SK-N-SH treated with all-trans-retinoic acid at 6 μM for 48 hours (cell line): ENCODE results near the gene RHOA.

Source experiments
- ATAC-seq: fragments of 200-7000 bp; cut with Tn5 transposase; 3 replicates; pipeline ENCODE4 v1.9.1; 2020; ENCODE audit warnings: mild to moderate bottlenecking, moderate library complexity
- ARNTL ChIP-seq: fragments of 450-650 bp; formaldehyde crosslinking; IDR thresholded peaks from 2 replicates; pipeline ENCODE4 v1.5.0; 2020; ENCODE audit warnings: low read depth, mild to moderate bottlenecking, moderate library complexity, borderline replicate concordance
- BACH2 ChIP-seq: fragments of 250-450 bp; sonication (Bioruptor Pico); IDR thresholded peaks from 2 replicates; pipeline ENCODE4 v1.9.0; 2021; ENCODE audit warnings: mild to moderate bottlenecking, borderline replicate concordance
- CSDC2 ChIP-seq: fragments of 250-450 bp; sonication (Bioruptor Pico); IDR thresholded peaks from 2 replicates; pipeline ENCODE4 v1.5.0; 2020; ENCODE audit warnings: mild to moderate bottlenecking, moderate library complexity
- ESRRG ChIP-seq: fragments of 250-450 bp; sonication (Bioruptor Pico); IDR thresholded peaks from 2 replicates; pipeline ENCODE4 v1.6.1; 2021; ENCODE audit warnings: mild to moderate bottlenecking
- GLIS3 ChIP-seq: fragments of 250-450 bp; sonication (Bioruptor Pico); IDR thresholded peaks from 2 replicates; pipeline ENCODE4 v1.5.0; 2020; ENCODE audit warnings: mild to moderate bottlenecking, moderate library complexity
- ISL1 ChIP-seq: fragments of 250-450 bp; sonication (Bioruptor Pico); IDR thresholded peaks from 2 replicates; pipeline ENCODE4 v2.1.2; 2022; ENCODE audit warnings: mild to moderate bottlenecking, moderate library complexity
- OSR1 ChIP-seq: fragments of 250-450 bp; sonication (Bioruptor Pico); IDR thresholded peaks from 2 replicates; pipeline ENCODE4 v1.8.0; 2022; ENCODE audit warnings: moderate library complexity, mild to moderate bottlenecking, inconsistent platforms
- PATZ1 ChIP-seq: fragments of 250-450 bp; sonication (Bioruptor Pico); IDR thresholded peaks from 2 replicates; pipeline ENCODE4 v1.8.0; 2020; ENCODE audit warnings: mild to moderate bottlenecking, moderate library complexity, borderline replicate concordance
- POU6F1 ChIP-seq: fragments of 250-450 bp; sonication (Bioruptor Pico); IDR thresholded peaks from 2 replicates; pipeline ENCODE4 v1.8.0; 2021; ENCODE audit warnings: low read depth, mild to moderate bottlenecking, moderate library complexity, borderline replicate concordance
- PPARA ChIP-seq: fragments of 250-450 bp; sonication (Bioruptor Pico); IDR thresholded peaks from 2 replicates; pipeline ENCODE4 v1.5.0; 2020; ENCODE audit warnings: mild to moderate bottlenecking, borderline replicate concordance
- RARB ChIP-seq: fragments of 250-450 bp; sonication (Bioruptor Pico); IDR thresholded peaks from 2 replicates; pipeline ENCODE4 v1.8.0; 2021; ENCODE audit warnings: mild to moderate bottlenecking, moderate library complexity
- SNAI2 ChIP-seq: fragments of 250-450 bp; sonication (Bioruptor Pico); IDR thresholded peaks from 2 replicates; pipeline ENCODE4 v1.5.0; 2020; ENCODE audit warnings: mild to moderate bottlenecking, moderate library complexity
- TCF4 ChIP-seq: fragments of 250-450 bp; sonication (Bioruptor Pico); IDR thresholded peaks from 2 replicates; pipeline ENCODE4 v1.8.0; 2021; ENCODE audit warnings: mild to moderate bottlenecking, moderate library complexity, borderline replicate concordance
- TOX ChIP-seq: fragments of 250-450 bp; sonication (Bioruptor Pico); IDR thresholded peaks from 2 replicates; pipeline ENCODE4 v1.8.0; 2021; ENCODE audit warnings: mild to moderate bottlenecking, moderate library complexity, borderline replicate concordance
- TSHZ2 ChIP-seq: fragments of 250-450 bp; sonication (Bioruptor Pico); IDR thresholded peaks from 2 replicates; pipeline ENCODE4 v1.5.0; 2020; ENCODE audit warnings: mild to moderate bottlenecking, moderate library complexity
- ZC3H10 ChIP-seq: fragments of 250-450 bp; sonication (Bioruptor Pico); IDR thresholded peaks from 2 replicates; pipeline ENCODE4 v1.5.1; 2021; ENCODE audit warnings: mild to moderate bottlenecking, moderate library complexity
- ZFP3 ChIP-seq: fragments of 250-450 bp; sonication (Bioruptor Pico); IDR thresholded peaks from 2 replicates; pipeline ENCODE4 v1.5.0; 2020; ENCODE audit warnings: mild to moderate bottlenecking, moderate library complexity
- ZFP30 ChIP-seq: fragments of 450-650 bp; formaldehyde crosslinking; IDR thresholded peaks from 2 replicates; pipeline ENCODE4 v1.5.0; 2022; ENCODE audit warnings: mild to moderate bottlenecking, moderate library complexity
- ZNF565 ChIP-seq: fragments of 450-650 bp; formaldehyde crosslinking; conservative IDR thresholded peaks from 2 replicates; pipeline ENCODE4 v1.5.0; 2020; ENCODE audit warnings: low read depth, mild to moderate bottlenecking, moderate library complexity

RHOA gene

GRCh38 chr3:49411968-49412631 is at the start of gene RHOA, which contains the start of gene TCTA:
RHOA (minus strand) TSS chr3:49411976; CDS start chr3:49375589, 36,387 bp downstream.
TCTA (plus strand) TSS chr3:49412423; CDS start chr3:49412427, 4 bp downstream.
- no peak for TF ChIP-seq ISL1
- TF ChIP-seq ARNTL (CRISPR knock-in tag) = no peak
- TF ChIP-seq PATZ1 = no peak
- no peak for TF ChIP-seq CSDC2 (CRISPR knock-in tag)
- TF ChIP-seq TSHZ2 = 0 out of 2 replicates have a peak, but pooled peaks have one; percentile 59
- TF ChIP-seq TOX (CRISPR knock-in tag) = no peak
- ATAC-seq = peak; percentile 94

GRCh38 chr3:49460956-49461355 is 49.2 kb upstream of the RHOA start:
- TF ChIP-seq GLIS3 = no peak
- TF ChIP-seq TCF4 (CRISPR knock-in tag) = no peak
- TF ChIP-seq ZFP30 = no peak
- TF ChIP-seq ZC3H10 (CRISPR knock-in tag) = no peak
- TF ChIP-seq, all 23 proteins: peak for 0
- no peak for ATAC-seq

GRCh38 chr3:49460188-49460890 is 48.6 kb upstream of the RHOA start:
- no peak for TF ChIP-seq TSHZ2
- no peak for TF ChIP-seq TCF4 (CRISPR knock-in tag)
- TF ChIP-seq POU6F1 (CRISPR knock-in tag) = no peak
- TF ChIP-seq ZFP3 = no peak
- no peak for TF ChIP-seq ZC3H10 (CRISPR knock-in tag)
- no peak for TF ChIP-seq BACH2 (CRISPR knock-in tag)
- no peak for TF ChIP-seq PPARA (CRISPR knock-in tag)
- TF ChIP-seq RARB = no peak
- no peak for TF ChIP-seq ESRRG (CRISPR knock-in tag)
- no peak for TF ChIP-seq CSDC2 (CRISPR knock-in tag)
- no peak for TF ChIP-seq SNAI2 (CRISPR knock-in tag)
- TF ChIP-seq ZFP30 = no peak
- TF ChIP-seq GLIS3 = no peak
- no peak for TF ChIP-seq OSR1 (CRISPR knock-in tag)
- TF ChIP-seq ARNTL (CRISPR knock-in tag) = no peak
- no peak for ATAC-seq

- ATAC-seq = peak; percentile 17; the same call in 1 of the 3 replicates
- no peak for TF ChIP-seq ZNF565 (CRISPR knock-in tag)
- TF ChIP-seq ARNTL (CRISPR knock-in tag) = no peak
- TF ChIP-seq, all 23 proteins: peak for 0
Measured at GRCh38 chr3:49456466-49456865, 44.7 kb upstream of the RHOA start.
